ENCODE data around the gene ZSWIM7.
A peak's percentile ranks its signal among the peaks of the same experiment; 100 is the strongest.

ZSWIM7 gene

GRCh38 chr17:16023881-16024280, 24.4 kb upstream of the ZSWIM7 start:
- Histone ChIP-seq H3K4me1 (ENCODE audit: control insufficient read depth, insufficient read depth, low read length) (peaks cover 5% of the 10 kb centered on the region), H3K27me3 (ENCODE audit: control insufficient read depth, insufficient read depth, low read length) (no peaks in the 10 kb centered on the region), H3K36me3 (ENCODE audit: control insufficient read depth, insufficient read depth, low read length) (peaks cover 14% of the 10 kb centered on the region), H3K9me3 (ENCODE audit: control insufficient read depth, low read length) (no peaks in the 10 kb centered on the region), H3K4me3 (ENCODE audit: low read length) (no peak overlapping the region), H3K9ac (ENCODE audit: low read length) (no peak overlapping the region)

GRCh38 chr17:16019347-16019746, 19.8 kb upstream of the ZSWIM7 start:
- Histone ChIP-seq H3K36me3 (ENCODE audit: control insufficient read depth, insufficient read depth, low read length) (peaks cover 6% of the 10 kb centered on the region), H3K27me3 (ENCODE audit: control insufficient read depth, insufficient read depth, low read length) (no peaks in the 10 kb centered on the region), H3K9ac (ENCODE audit: low read length) (no peak overlapping the region), H3K9me3 (ENCODE audit: control insufficient read depth, low read length) (no peaks in the 10 kb centered on the region), H3K4me3 (ENCODE audit: low read length) (no peak overlapping the region), H3K4me1 (ENCODE audit: control insufficient read depth, insufficient read depth, low read length) (no peaks in the 10 kb centered on the region)

GRCh38 chr17:16013943-16014407, 14.5 kb upstream of the ZSWIM7 start:
- peaks cover 6% of the 10 kb centered on the region for H3K36me3 ChIP-seq (ENCODE audit: control insufficient read depth, insufficient read depth, low read length)

GRCh38 chr17:16007439-16007838, 7.9 kb upstream of the ZSWIM7 start:
- Histone ChIP-seq H3K4me1 (ENCODE audit: control insufficient read depth, insufficient read depth, low read length) (no peaks in the 10 kb centered on the region), H3K27me3 (ENCODE audit: control insufficient read depth, insufficient read depth, low read length) (no peaks in the 10 kb centered on the region), H3K9ac (ENCODE audit: low read length) (no peak overlapping the region), H3K9me3 (ENCODE audit: control insufficient read depth, low read length) (no peaks in the 10 kb centered on the region), H3K4me3 (ENCODE audit: low read length) (no peak overlapping the region), H3K36me3 (ENCODE audit: control insufficient read depth, insufficient read depth, low read length) (no peaks in the 10 kb centered on the region)

More at GRCh38 chr17:16013943-16014407, 14.5 kb upstream of the ZSWIM7 start:
- no peaks in the 10 kb centered on the region for H3K27me3 ChIP-seq (ENCODE audit: control insufficient read depth, insufficient read depth, low read length)
- H3K9ac ChIP-seq (ENCODE audit: low read length), result no peak overlapping the region
- no peaks in the 10 kb centered on the region for H3K4me1 ChIP-seq (ENCODE audit: control insufficient read depth, insufficient read depth, low read length)
- no peak overlapping the region for H3K4me3 ChIP-seq (ENCODE audit: low read length)
- H3K9me3 ChIP-seq (ENCODE audit: control insufficient read depth, low read length), result no peaks in the 10 kb centered on the region

GRCh38 chr17:16005636-16006035, 6.1 kb upstream of the ZSWIM7 start:
- Histone ChIP-seq H3K27me3 (ENCODE audit: control insufficient read depth, insufficient read depth, low read length) (no peaks in the 10 kb centered on the region), H3K9ac (ENCODE audit: low read length) (no peak overlapping the region), H3K9me3 (ENCODE audit: control insufficient read depth, low read length) (no peaks in the 10 kb centered on the region), H3K4me1 (ENCODE audit: control insufficient read depth, insufficient read depth, low read length) (peaks cover 6% of the 10 kb centered on the region), H3K4me3 (ENCODE audit: low read length) (no peak overlapping the region), H3K36me3 (ENCODE audit: control insufficient read depth, insufficient read depth, low read length) (no peaks in the 10 kb centered on the region)

GRCh38 chr17:16003841-16004240, 4.3 kb upstream of the ZSWIM7 start:
- Histone ChIP-seq H3K9ac (ENCODE audit: low read length) (no peak overlapping the region), H3K4me1 (ENCODE audit: control insufficient read depth, insufficient read depth, low read length) (peaks cover 8% of the 10 kb centered on the region), H3K27me3 (ENCODE audit: control insufficient read depth, insufficient read depth, low read length) (no peaks in the 10 kb centered on the region), H3K36me3 (ENCODE audit: control insufficient read depth, insufficient read depth, low read length) (no peaks in the 10 kb centered on the region), H3K4me3 (ENCODE audit: low read length) (no peak overlapping the region), H3K9me3 (ENCODE audit: control insufficient read depth, low read length) (no peaks in the 10 kb centered on the region)

GRCh38 chr17:16002708-16003260, 3.3 kb upstream of the ZSWIM7 start:
- Histone ChIP-seq H3K36me3 (ENCODE audit: control insufficient read depth, insufficient read depth, low read length) (no peaks in the 10 kb centered on the region), H3K4me1 (ENCODE audit: control insufficient read depth, insufficient read depth, low read length) (peaks cover 8% of the 10 kb centered on the region), H3K9ac (ENCODE audit: low read length) (no peak overlapping the region), H3K9me3 (ENCODE audit: control insufficient read depth, low read length) (no peaks in the 10 kb centered on the region), H3K4me3 (ENCODE audit: low read length) (no peak overlapping the region), H3K27me3 (ENCODE audit: control insufficient read depth, insufficient read depth, low read length) (no peaks in the 10 kb centered on the region)

- peaks cover 8% of the 10 kb centered on the region for H3K4me1 ChIP-seq (ENCODE audit: control insufficient read depth, insufficient read depth, low read length)
- no peaks in the 10 kb centered on the region for H3K36me3 ChIP-seq (ENCODE audit: control insufficient read depth, insufficient read depth, low read length)
- H3K4me3 ChIP-seq (ENCODE audit: low read length), result no peak overlapping the region
- H3K9ac ChIP-seq (ENCODE audit: low read length), result no peak overlapping the region
- H3K9me3 ChIP-seq (ENCODE audit: control insufficient read depth, low read length), result no peaks in the 10 kb centered on the region
- no peaks in the 10 kb centered on the region for H3K27me3 ChIP-seq (ENCODE audit: control insufficient read depth, insufficient read depth, low read length)
Observed at GRCh38 chr17:16001226-16001897, 1.9 kb upstream of the ZSWIM7 start.

- no peaks in the 10 kb centered on the region for H3K9me3 ChIP-seq (ENCODE audit: control insufficient read depth, low read length)
- H3K4me1 ChIP-seq (ENCODE audit: control insufficient read depth, insufficient read depth, low read length), result peaks cover 8% of the 10 kb centered on the region
- peak overlapping the region; percentile 84 for H3K9ac ChIP-seq (ENCODE audit: low read length)
- H3K4me3 ChIP-seq (ENCODE audit: low read length), result peak overlapping the region; percentile 45
- H3K36me3 ChIP-seq (ENCODE audit: control insufficient read depth, insufficient read depth, low read length), result no peaks in the 10 kb centered on the region
- H3K27me3 ChIP-seq (ENCODE audit: control insufficient read depth, insufficient read depth, low read length), result no peaks in the 10 kb centered on the region
Observed at GRCh38 chr17:15999974-16000827, 697 bp upstream of the ZSWIM7 start.

- H3K9me3 ChIP-seq (ENCODE audit: control insufficient read depth, low read length), result no peaks in the 10 kb centered on the region
- H3K4me1 ChIP-seq (ENCODE audit: control insufficient read depth, insufficient read depth, low read length), result peaks cover 8% of the 10 kb centered on the region
- H3K4me3 ChIP-seq (ENCODE audit: low read length), result no peak overlapping the region
- no peaks in the 10 kb centered on the region for H3K36me3 ChIP-seq (ENCODE audit: control insufficient read depth, insufficient read depth, low read length)
- no peak overlapping the region for H3K9ac ChIP-seq (ENCODE audit: low read length)
- no peaks in the 10 kb centered on the region for H3K27me3 ChIP-seq (ENCODE audit: control insufficient read depth, insufficient read depth, low read length)
Observed at GRCh38 chr17:15998031-15998562, 1.4 kb downstream of the ZSWIM7 start.

- no peaks in the 10 kb centered on the region for H3K9me3 ChIP-seq (ENCODE audit: control insufficient read depth, low read length)
- peaks cover 8% of the 10 kb centered on the region for H3K4me1 ChIP-seq (ENCODE audit: control insufficient read depth, insufficient read depth, low read length)
- no peaks in the 10 kb centered on the region for H3K27me3 ChIP-seq (ENCODE audit: control insufficient read depth, insufficient read depth, low read length)
- no peak overlapping the region for H3K4me3 ChIP-seq (ENCODE audit: low read length)
- H3K9ac ChIP-seq (ENCODE audit: low read length), result no peak overlapping the region
- H3K36me3 ChIP-seq (ENCODE audit: control insufficient read depth, insufficient read depth, low read length), result no peaks in the 10 kb centered on the region
Observed at GRCh38 chr17:15996322-15996721, 3.2 kb downstream of the ZSWIM7 start.
